Measurements from ENCODE around the gene RAPGEF4.
A peak's percentile ranks its signal among the peaks of the same experiment; 100 is the strongest.

The RAPGEF4 gene

GRCh38 chr2:173048897-173049661, 313.4 kb downstream of the RAPGEF4 start:
- ChIA-PET POLR2A (no interaction called here), CTCF (interaction anchor here (0.7 to 1.0 kb wide), 4 partner anchors 17 to 173 kb away, joined by 3 to 5 read pairs (median 4); no protein-coding TSS in a partner anchor)
- Histone ChIP-seq H3K9me3 (ENCODE audit: control insufficient read depth, insufficient read depth, low read depth, low read length) (no peaks in the 10 kb centered on the region), H3K27ac (ENCODE audit: extremely low read depth, low read depth, low read length) (peak overlapping the region; percentile 50; the same call in 1 of the 2 replicates), H3K36me3 (ENCODE audit: control insufficient read depth in 2 of 2, insufficient read depth in 1 of 2, low read length in 2 of 2) (no peaks in the 10 kb centered on the region), H3K4me3 (ENCODE audit: low read depth, low read length) (no peak overlapping the region), H3K4me1 (ENCODE audit: control insufficient read depth, insufficient read depth, low read length) (0 out of 2 replicates have a peak, but pooled peaks cover 7% of the 10 kb centered on the region)
- no peak; the same call in 1 of the 2 replicates for TF ChIP-seq TRIM28 (IDR thresholded peaks at IDR 0.05; ENCODE audit: borderline replicate concordance, low read length)
- no peak for TF ChIP-seq ZNF701 (tag by site-specific recombination; IDR thresholded peaks at IDR 0.05)
- TF ChIP-seq ZIC2 (tag by site-specific recombination; IDR thresholded peaks at IDR 0.05) = no peak
- peak; percentile 36; the same call in 1 of the 2 replicates for TF ChIP-seq SP3 (tag by site-specific recombination; IDR thresholded peaks at IDR 0.05)
- no peak for TF ChIP-seq ZNF112 (tag by site-specific recombination; IDR thresholded peaks at IDR 0.05)
- TF ChIP-seq TSHZ1 (tag by site-specific recombination; IDR thresholded peaks at IDR 0.05; ENCODE audit: borderline replicate concordance) = 0 out of 2 replicates have a peak, but pooled peaks have one; percentile 34
- peak; percentile 36; the same call in 1 of the 2 replicates for TF ChIP-seq ZNF449 (tag by site-specific recombination; IDR thresholded peaks at IDR 0.05)
- peak; percentile 42; the same call in 1 of the 2 replicates for TF ChIP-seq ZNF394 (tag by site-specific recombination; IDR thresholded peaks at IDR 0.05; ENCODE audit: borderline replicate concordance)
- peak; percentile 87 for TF ChIP-seq SP7 (tag by site-specific recombination; IDR thresholded peaks at IDR 0.05)
- 0 out of 2 replicates have a peak, but pooled peaks have one; percentile 20 for TF ChIP-seq ZBTB17 (tag by site-specific recombination; IDR thresholded peaks at IDR 0.05)
- peak; percentile 40; the same call in 1 of the 2 replicates for TF ChIP-seq ZNF626 (tag by site-specific recombination; IDR thresholded peaks at IDR 0.05)
- TF ChIP-seq ZNF37A (tag by site-specific recombination; IDR thresholded peaks at IDR 0.05) = no peak
- peak; percentile 60 for TF ChIP-seq IKZF3 (tag by site-specific recombination; IDR thresholded peaks at IDR 0.05)
- 0 out of 2 replicates have a peak, but pooled peaks have one; percentile 45 for TF ChIP-seq ZNF24 (tag by site-specific recombination; IDR thresholded peaks at IDR 0.05)
- peak; percentile 35 for TF ChIP-seq KLF10 (tag by site-specific recombination; IDR thresholded peaks at IDR 0.05)
- no peak for TF ChIP-seq ZNF362 (tag by site-specific recombination; IDR thresholded peaks at IDR 0.05)
- TF ChIP-seq, protein P1, sequence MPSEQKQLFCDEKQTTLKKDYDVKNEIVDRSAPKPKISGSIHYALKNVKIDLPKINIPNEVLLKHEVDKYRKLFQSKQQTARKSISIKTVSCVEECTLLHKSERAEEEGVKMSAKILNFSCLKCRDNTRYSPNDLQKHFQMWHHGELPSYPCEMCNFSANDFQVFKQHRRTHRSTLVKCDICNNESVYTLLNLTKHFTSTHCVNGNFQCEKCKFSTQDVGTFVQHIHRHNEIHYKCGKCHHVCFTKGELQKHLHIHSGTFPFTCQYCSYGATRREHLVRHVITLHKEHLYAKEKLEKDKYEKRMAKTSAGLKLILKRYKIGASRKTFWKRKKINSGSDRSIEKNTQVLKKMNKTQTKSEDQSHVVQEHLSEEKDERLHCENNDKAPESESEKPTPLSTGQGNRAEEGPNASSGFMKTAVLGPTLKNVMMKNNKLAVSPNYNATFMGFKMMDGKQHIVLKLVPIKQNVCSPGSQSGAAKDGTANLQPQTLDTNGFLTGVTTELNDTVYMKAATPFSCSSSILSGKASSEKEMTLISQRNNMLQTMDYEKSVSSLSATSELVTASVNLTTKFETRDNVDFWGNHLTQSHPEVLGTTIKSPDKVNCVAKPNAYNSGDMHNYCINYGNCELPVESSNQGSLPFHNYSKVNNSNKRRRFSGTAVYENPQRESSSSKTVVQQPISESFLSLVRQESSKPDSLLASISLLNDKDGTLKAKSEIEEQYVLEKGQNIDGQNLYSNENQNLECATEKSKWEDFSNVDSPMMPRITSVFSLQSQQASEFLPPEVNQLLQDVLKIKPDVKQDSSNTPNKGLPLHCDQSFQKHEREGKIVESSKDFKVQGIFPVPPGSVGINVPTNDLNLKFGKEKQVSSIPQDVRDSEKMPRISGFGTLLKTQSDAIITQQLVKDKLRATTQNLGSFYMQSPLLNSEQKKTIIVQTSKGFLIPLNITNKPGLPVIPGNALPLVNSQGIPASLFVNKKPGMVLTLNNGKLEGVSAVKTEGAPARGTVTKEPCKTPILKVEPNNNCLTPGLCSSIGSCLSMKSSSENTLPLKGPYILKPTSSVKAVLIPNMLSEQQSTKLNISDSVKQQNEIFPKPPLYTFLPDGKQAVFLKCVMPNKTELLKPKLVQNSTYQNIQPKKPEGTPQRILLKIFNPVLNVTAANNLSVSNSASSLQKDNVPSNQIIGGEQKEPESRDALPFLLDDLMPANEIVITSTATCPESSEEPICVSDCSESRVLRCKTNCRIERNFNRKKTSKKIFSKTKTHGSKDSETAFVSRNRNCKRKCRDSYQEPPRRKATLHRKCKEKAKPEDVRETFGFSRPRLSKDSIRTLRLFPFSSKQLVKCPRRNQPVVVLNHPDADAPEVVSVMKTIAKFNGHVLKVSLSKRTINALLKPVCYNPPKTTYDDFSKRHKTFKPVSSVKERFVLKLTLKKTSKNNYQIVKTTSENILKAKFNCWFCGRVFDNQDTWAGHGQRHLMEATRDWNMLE (tag by site-specific recombination; conservative IDR thresholded peaks at IDR 0.05; ENCODE audit: low read depth) = 0 out of 2 replicates have a peak, but pooled peaks have one; percentile 9
- TF ChIP-seq ZNF391 (tag by site-specific recombination; IDR thresholded peaks at IDR 0.05; ENCODE audit: borderline replicate concordance, low read depth) = no peak
- TF ChIP-seq OVOL3 (tag by site-specific recombination; IDR thresholded peaks at IDR 0.05) = no peak
- TF ChIP-seq ZNF561 (tag by site-specific recombination; IDR thresholded peaks at IDR 0.05; ENCODE audit: borderline replicate concordance) = no peak
- TF ChIP-seq ZNF514 (tag by site-specific recombination; IDR thresholded peaks at IDR 0.05) = no peak
- TF ChIP-seq PRDM6 (tag by site-specific recombination; IDR thresholded peaks at IDR 0.05) = peak; percentile 79
- peak; percentile 71; the same call in 1 of the 2 replicates for TF ChIP-seq ZNF324 (tag by site-specific recombination; IDR thresholded peaks at IDR 0.05)
- peak; percentile 73 for TF ChIP-seq ZBTB21 (tag by site-specific recombination; IDR thresholded peaks at IDR 0.05)
